ENCODE measurements around the gene SACM1L. TPM values are rescaled to one million over a fixed set of nuclear protein-coding genes. Genes with fewer than 3 reads are reported as not detected.

Gene SACM1L, protein sequence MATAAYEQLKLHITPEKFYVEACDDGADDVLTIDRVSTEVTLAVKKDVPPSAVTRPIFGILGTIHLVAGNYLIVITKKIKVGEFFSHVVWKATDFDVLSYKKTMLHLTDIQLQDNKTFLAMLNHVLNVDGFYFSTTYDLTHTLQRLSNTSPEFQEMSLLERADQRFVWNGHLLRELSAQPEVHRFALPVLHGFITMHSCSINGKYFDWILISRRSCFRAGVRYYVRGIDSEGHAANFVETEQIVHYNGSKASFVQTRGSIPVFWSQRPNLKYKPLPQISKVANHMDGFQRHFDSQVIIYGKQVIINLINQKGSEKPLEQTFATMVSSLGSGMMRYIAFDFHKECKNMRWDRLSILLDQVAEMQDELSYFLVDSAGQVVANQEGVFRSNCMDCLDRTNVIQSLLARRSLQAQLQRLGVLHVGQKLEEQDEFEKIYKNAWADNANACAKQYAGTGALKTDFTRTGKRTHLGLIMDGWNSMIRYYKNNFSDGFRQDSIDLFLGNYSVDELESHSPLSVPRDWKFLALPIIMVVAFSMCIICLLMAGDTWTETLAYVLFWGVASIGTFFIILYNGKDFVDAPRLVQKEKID
- total RNA-seq = 26.6 and 30.6 TPM in 2 replicates

- TF ChIP-seq, protein P1, sequence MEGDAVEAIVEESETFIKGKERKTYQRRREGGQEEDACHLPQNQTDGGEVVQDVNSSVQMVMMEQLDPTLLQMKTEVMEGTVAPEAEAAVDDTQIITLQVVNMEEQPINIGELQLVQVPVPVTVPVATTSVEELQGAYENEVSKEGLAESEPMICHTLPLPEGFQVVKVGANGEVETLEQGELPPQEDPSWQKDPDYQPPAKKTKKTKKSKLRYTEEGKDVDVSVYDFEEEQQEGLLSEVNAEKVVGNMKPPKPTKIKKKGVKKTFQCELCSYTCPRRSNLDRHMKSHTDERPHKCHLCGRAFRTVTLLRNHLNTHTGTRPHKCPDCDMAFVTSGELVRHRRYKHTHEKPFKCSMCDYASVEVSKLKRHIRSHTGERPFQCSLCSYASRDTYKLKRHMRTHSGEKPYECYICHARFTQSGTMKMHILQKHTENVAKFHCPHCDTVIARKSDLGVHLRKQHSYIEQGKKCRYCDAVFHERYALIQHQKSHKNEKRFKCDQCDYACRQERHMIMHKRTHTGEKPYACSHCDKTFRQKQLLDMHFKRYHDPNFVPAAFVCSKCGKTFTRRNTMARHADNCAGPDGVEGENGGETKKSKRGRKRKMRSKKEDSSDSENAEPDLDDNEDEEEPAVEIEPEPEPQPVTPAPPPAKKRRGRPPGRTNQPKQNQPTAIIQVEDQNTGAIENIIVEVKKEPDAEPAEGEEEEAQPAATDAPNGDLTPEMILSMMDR (IDR thresholded peaks at IDR 0.05; ENCODE audit: insufficient read depth, low read length, severe bottlenecking) = no peak
- no peaks in the 10 kb centered on the region for H3K36me3 ChIP-seq (ENCODE audit: control insufficient read depth, insufficient read depth, low read length)
- peak within 1 kb of the TSS; percentile 70 for H3K4me3 ChIP-seq (ENCODE audit: low read depth, low read length)
- FAIRE-seq (no peak), DNase-seq (ENCODE audit: low read depth) (peak; percentile 95)
- no peaks in the 10 kb centered on the region for H3K27me3 ChIP-seq (ENCODE audit: control insufficient read depth, insufficient read depth, low read length)
These were observed at the start of gene SACM1L for GRCh38 chr3:45688882-45689786. Gene SACM1L, plus strand, starts transcription at chr3:45689396. Its CDS starts 70 bp downstream, at chr3:45689466.

- Histone ChIP-seq H3K4me3 (ENCODE audit: low read depth, low read length) (no peak overlapping the region), H3K36me3 (ENCODE audit: control insufficient read depth, insufficient read depth, low read length) (peaks cover 2% of the 10 kb centered on the region), H3K27me3 (ENCODE audit: control insufficient read depth, insufficient read depth, low read length) (no peaks in the 10 kb centered on the region)
- TF ChIP-seq, protein P1 (IDR thresholded peaks at IDR 0.05; ENCODE audit: insufficient read depth, low read length, severe bottlenecking) = no peak
- DNase-seq (ENCODE audit: low read depth) (no peak), FAIRE-seq (no peak)
These were observed 49.1 kb upstream of the SACM1L start for GRCh38 chr3:45640091-45640507.

- DNase-seq (ENCODE audit: low read depth) (no peak), FAIRE-seq (no peak)
- Histone ChIP-seq H3K36me3 (ENCODE audit: control insufficient read depth, insufficient read depth, low read length) (peaks cover 2% of the 10 kb centered on the region), H3K27me3 (ENCODE audit: control insufficient read depth, insufficient read depth, low read length) (no peaks in the 10 kb centered on the region), H3K4me3 (ENCODE audit: low read depth, low read length) (no peak overlapping the region)
- TF ChIP-seq, protein P1 (IDR thresholded peaks at IDR 0.05; ENCODE audit: insufficient read depth, low read length, severe bottlenecking) = no peak
These were observed 48.4 kb upstream of the SACM1L start for GRCh38 chr3:45640724-45641361.

DNA sequence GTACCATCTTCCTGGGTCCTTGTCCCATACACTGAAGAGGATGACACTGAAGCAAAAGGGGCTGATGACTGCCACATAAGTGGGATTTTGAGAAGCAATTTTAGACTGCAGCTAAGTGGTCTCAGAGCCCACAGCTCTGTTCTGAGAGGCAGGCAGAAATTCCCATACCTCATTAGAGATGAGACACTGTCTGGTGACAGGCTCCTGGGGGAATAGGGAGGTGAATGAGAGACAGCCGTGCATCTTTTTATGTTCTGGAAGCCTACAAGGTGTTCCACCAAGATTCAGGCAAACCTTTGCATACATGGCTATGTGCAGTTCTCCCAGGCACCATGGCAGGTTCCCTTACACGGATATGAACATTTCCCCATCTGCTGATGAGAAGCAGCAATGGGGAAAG is 47.4 kb upstream of the SACM1L start:
- Histone ChIP-seq H3K27me3 (ENCODE audit: control insufficient read depth, insufficient read depth, low read length) (no peaks in the 10 kb centered on the region), H3K36me3 (ENCODE audit: control insufficient read depth, insufficient read depth, low read length) (peaks cover 2% of the 10 kb centered on the region), H3K4me3 (ENCODE audit: low read depth, low read length) (no peak overlapping the region)
- FAIRE-seq (no peak), DNase-seq (ENCODE audit: low read depth) (no peak)
- TF ChIP-seq, protein P1 (IDR thresholded peaks at IDR 0.05; ENCODE audit: insufficient read depth, low read length, severe bottlenecking) = no peak

DNA sequence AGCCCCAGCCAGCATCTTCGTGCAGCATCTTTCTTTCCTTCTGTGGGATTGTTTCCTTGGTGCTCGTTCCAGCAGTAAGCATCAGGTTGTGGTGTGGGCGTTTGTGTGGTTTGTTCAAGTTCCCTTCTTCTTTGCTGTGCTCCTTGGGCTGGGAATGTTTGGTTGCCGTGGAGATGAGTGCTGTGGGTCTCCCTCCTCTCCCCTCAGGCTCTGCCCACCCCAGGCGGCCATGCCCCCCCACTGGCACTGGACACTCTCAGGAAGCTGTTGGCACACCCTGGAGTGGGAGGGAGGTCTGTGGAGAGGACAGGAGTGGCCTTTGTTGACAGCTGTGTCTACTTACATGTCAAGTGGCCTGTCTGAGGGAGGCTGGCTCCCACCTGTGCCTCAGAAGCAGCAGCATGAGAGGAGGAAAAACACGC is 46.5 kb upstream of the SACM1L start:
- TF ChIP-seq, protein P1 (IDR thresholded peaks at IDR 0.05; ENCODE audit: insufficient read depth, low read length, severe bottlenecking) = no peak
- H3K36me3 ChIP-seq (ENCODE audit: control insufficient read depth, insufficient read depth, low read length) = no peaks in the 10 kb centered on the region
- no peak for FAIRE-seq
- H3K4me3 ChIP-seq (ENCODE audit: low read depth, low read length) = no peak overlapping the region
- DNase-seq (ENCODE audit: low read depth) = no peak
- H3K27me3 ChIP-seq (ENCODE audit: control insufficient read depth, insufficient read depth, low read length) = no peaks in the 10 kb centered on the region
